ENCODE results near the gene TAF1B.

- TF ChIP-seq ZFX (IDR thresholded peaks at IDR 0.05; ENCODE audit: borderline replicate concordance) (no peak), CTCF (IDR thresholded peaks at IDR 0.05) (no peak)
Observed at GRCh38 chr2:9972621-9973479, 129.6 kb downstream of the TAF1B start.
